ENCODE measurements around the gene ANKRD11.

Gene ANKRD11

GRCh38 chr16:89402962-89403361, 87.4 kb downstream of the ANKRD11 start:
- no peak overlapping the region for H3K4me3 ChIP-seq (ENCODE audit: low read depth, low read length)
- DNase-seq (ENCODE audit: low read depth) = no peak
- no peak for TF ChIP-seq CTCF (IDR thresholded peaks at IDR 0.05; ENCODE audit: insufficient read depth, low read depth, low read length, missing control alignments)

GRCh38 chr16:89401641-89402445, 88.5 kb downstream of the ANKRD11 start:
- H3K4me3 ChIP-seq (ENCODE audit: low read depth, low read length) = no peak overlapping the region
- DNase-seq (ENCODE audit: low read depth) = no peak
- TF ChIP-seq CTCF (IDR thresholded peaks at IDR 0.05; ENCODE audit: insufficient read depth, low read depth, low read length, missing control alignments) = no peak

DNA sequence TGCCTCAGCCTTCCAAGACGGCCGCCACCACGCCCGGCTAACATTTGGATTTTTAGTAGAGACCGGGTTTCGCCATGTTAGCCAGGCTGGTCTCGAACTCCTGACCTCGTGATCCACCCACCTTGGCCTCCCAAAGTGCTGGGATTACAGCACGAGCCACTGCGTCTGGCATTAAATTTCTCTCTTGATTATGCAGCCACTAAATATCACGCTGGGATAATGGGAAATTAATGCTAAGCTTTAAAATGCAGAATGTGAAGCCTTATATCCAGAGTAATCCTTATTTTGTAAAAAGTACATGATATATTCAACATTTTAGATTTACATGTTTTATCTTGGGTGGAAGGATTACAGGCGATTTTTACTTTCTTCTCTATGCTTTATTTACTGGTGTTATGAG, 89.2 kb downstream of the ANKRD11 start:
- H3K4me3 ChIP-seq (ENCODE audit: low read depth, low read length) = no peak overlapping the region
- TF ChIP-seq CTCF (IDR thresholded peaks at IDR 0.05; ENCODE audit: insufficient read depth, low read depth, low read length, missing control alignments) = no peak
- DNase-seq (ENCODE audit: low read depth) = no peak

- no peak for DNase-seq (ENCODE audit: low read depth)
- TF ChIP-seq CTCF (IDR thresholded peaks at IDR 0.05; ENCODE audit: insufficient read depth, low read depth, low read length, missing control alignments) = no peak
These were observed 89.6 kb downstream of the ANKRD11 start for GRCh38 chr16:89400740-89401139.

DNA sequence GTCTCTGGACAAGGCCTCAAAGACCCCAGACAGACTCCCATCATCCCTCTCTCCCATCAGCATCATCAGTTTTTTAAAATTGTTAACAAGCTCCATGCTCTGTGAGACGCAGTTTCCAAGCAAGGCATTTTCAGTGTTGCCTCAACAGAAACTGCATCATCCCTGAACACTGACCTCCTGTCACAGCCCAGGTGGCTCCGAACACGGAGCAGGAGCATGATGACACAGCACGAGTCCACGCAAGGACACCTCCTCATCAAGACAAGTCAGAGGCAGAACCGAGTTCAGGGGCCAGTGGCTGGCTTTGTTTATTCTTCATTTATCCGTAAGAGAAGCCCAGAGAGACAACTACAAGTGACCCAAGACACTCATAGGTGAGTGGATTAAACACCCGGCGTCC, 91.4 kb downstream of the ANKRD11 start:
- DNase-seq (ENCODE audit: low read depth) = no peak
- no peak overlapping the region for H3K4me3 ChIP-seq (ENCODE audit: low read depth, low read length)
- TF ChIP-seq CTCF (IDR thresholded peaks at IDR 0.05; ENCODE audit: insufficient read depth, low read depth, low read length, missing control alignments) = no peak

More at GRCh38 chr16:89400740-89401139, 89.6 kb downstream of the ANKRD11 start:
- H3K4me3 ChIP-seq (ENCODE audit: low read depth, low read length) = no peak overlapping the region

DNA sequence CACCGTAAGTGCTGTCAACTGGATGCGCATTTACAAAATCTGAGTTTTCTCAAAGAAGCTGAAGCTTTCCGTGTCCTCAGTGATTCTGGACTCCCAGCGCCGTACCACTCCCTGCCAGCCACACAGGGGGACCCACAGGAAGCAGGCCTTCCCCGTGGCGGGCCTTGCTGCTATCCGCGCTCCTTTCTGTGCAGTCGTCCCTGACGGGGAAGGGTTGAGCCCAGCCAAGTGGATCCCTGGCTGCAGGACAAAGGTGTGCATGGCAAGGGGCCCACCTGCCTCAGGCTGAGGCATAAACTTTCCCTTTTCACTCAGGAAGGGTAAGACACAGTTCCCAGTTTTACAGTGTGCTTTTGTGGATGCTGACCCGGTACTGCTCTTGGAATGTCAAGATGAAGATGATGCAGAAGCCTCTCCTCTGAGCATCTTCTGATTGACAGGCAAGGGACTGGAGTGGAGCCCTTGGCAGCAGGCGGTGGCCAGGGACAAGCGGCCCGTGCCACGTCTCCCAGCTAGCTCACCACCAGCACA, 93.0 kb downstream of the ANKRD11 start:
- DNase-seq (ENCODE audit: low read depth) = no peak
- no peak overlapping the region for H3K4me3 ChIP-seq (ENCODE audit: low read depth, low read length)
- TF ChIP-seq CTCF (IDR thresholded peaks at IDR 0.05; ENCODE audit: insufficient read depth, low read depth, low read length, missing control alignments) = no peak
